Cerebellar nuclear complex (tissue), 1 donor: Measurements from ENCODE around the gene POU3F1.
"Not testable (repeated sequence)": the region's sequence is repeated elsewhere in the genome, so short reads cannot be mapped to it uniquely, and the experiment has no call there.

Experiments used
- DNase-seq, 2 experiments: peaks; one replicate each; lab custom pipeline; 2025; lab: John Stamatoyannopoulos, UW

POU3F1 gene

GRCh38 chr1:38047603-38048141 is 1.1 kb upstream of the POU3F1 start:
- no peak for DNase-seq

GRCh38 chr1:38046884-38047602 is 450 bp upstream of the POU3F1 start:
- DNase-seq, result peak in 1 of 2 experiments; percentile 21

GRCh38 chr1:38045401-38046332 is 926 bp downstream of the POU3F1 start:
- no peak for DNase-seq

- DNase-seq, result no peak
Measured at GRCh38 chr1:38044221-38045215, 2.1 kb downstream of the POU3F1 start.

GRCh38 chr1:38043036-38043747 is 3.4 kb downstream of the POU3F1 start:
- no peak for DNase-seq

- no peak for DNase-seq
Measured at GRCh38 chr1:38041936-38042834, 4.4 kb downstream of the POU3F1 start.

GRCh38 chr1:38039331-38040088 is 7.1 kb downstream of the POU3F1 start:
- no peak for DNase-seq

- DNase-seq, result no peak
Measured at GRCh38 chr1:38038861-38039260, 7.7 kb downstream of the POU3F1 start.

- DNase-seq, result no peak
Measured at GRCh38 chr1:38037221-38037939, 9.2 kb downstream of the POU3F1 start.

GRCh38 chr1:38034871-38035270 is 11.7 kb downstream of the POU3F1 start:
- no peak for DNase-seq

GRCh38 chr1:38032992-38033391 is 13.6 kb downstream of the POU3F1 start:
- DNase-seq, result not testable (repeated sequence)

GRCh38 chr1:38031513-38031866 is 15.1 kb downstream of the POU3F1 start:
- DNase-seq, result no peak

- DNase-seq, result no peak
Measured at GRCh38 chr1:38030596-38031512, 15.7 kb downstream of the POU3F1 start.

- no peak for DNase-seq
Measured at GRCh38 chr1:38029685-38030511, 16.7 kb downstream of the POU3F1 start.

- DNase-seq, result no peak
Measured at GRCh38 chr1:38029081-38029681, 17.4 kb downstream of the POU3F1 start.

- DNase-seq, result no peak
Measured at GRCh38 chr1:38028671-38029070, 17.9 kb downstream of the POU3F1 start.
